K562 (cell line): Measurements from ENCODE around the gene TRAF3. TPM values are rescaled to one million over a fixed set of nuclear protein-coding genes. Genes with fewer than 3 reads are reported as not detected.
A peak's percentile ranks its signal among the peaks of the same experiment; 100 is the strongest.

Experiments used
- ATAC-seq: fragments of 200-7000 bp; cut with Tn5 transposase; 3 replicates; pipeline ENCODE4 v1.9.1; 2020; ENCODE audit warnings: moderate library complexity
- BruUV-seq: library from RNA; stranded (reverse); fragments of 400-500 nt; replicated peaks from 2 replicates; lab custom pipeline; 2021; lab: Mats Ljungman, UMichigan
- CTCF ChIA-PET: fragments of 300-600 bp; formaldehyde crosslinking; extraction: SDS; loops from one replicate; lab custom pipeline; 2021; ENCODE audit warnings: low intra/inter-chr PET ratio; lab: Yijun Ruan, JAX
- POLR2A ChIA-PET: fragments of 300-600, 350-650 bp; sonication (Branson Sonifier 250); formaldehyde crosslinking; extraction: SDS; loops from one replicate; lab custom pipeline; 2021; ENCODE audit warnings: antibody characterized with exemption, inconsistent platforms; lab: Yijun Ruan, JAX
- DNase-seq, 4 experiments: peaks; one replicate each; pipeline versions ENCODE4 v3.0.0 to v3.0.0-alpha.2; 2011 to 2018; ENCODE audit warnings: low spot score in 3 of 4, mixed read lengths in 3 of 4; ENCODE audit errors: extremely low read depth in 1 of 4
- FAIRE-seq: peaks from 2 replicates; lab custom pipeline; 2011; peaks lifted over from hg19 to GRCh38; lab: Jason Lieb, UNC
- H2AFZ ChIP-seq: 2 replicates; pipeline ENCODE4 v1.6.0; 2011; ENCODE audit warnings: low read depth, low read length, control low read depth, inconsistent platforms
- H3K27ac ChIP-seq: fragments of 200-600 bp; 3 replicates; pipeline ENCODE4 v1.8.0; 2011; ENCODE audit warnings: low read depth, mild to moderate bottlenecking, control low read depth, inconsistent platforms, low read length, moderate library complexity, mixed read lengths; ENCODE audit errors: extremely low read depth
- H3K27me3 ChIP-seq, 2 experiments: fragments of 300-600 bp in 1 of 2; 2 replicates in 1 of 2; 3 replicates in 1 of 2; pipeline versions ENCODE4 v1.6.0 to v1.8.0; 2011; ENCODE audit warnings: inconsistent platforms in 2 of 2, low read length in 2 of 2, mild to moderate bottlenecking in 1 of 2, mixed read lengths in 1 of 2, moderate library complexity in 1 of 2; ENCODE audit not compliant: control insufficient read depth in 2 of 2, insufficient read depth in 2 of 2
- H3K36me3 ChIP-seq: fragments of 300-600 bp; 3 replicates; pipeline ENCODE4 v1.8.0; 2011; ENCODE audit warnings: mild to moderate bottlenecking, low read length, inconsistent platforms; ENCODE audit not compliant: control insufficient read depth, insufficient read depth
- H3K4me1 ChIP-seq, 2 experiments: fragments of 200-600 bp in 1 of 2; replicated peaks in 1 of 2; 2 replicates in 1 of 2; 3 replicates in 1 of 2; pipeline versions ENCODE4 v1.5.1 to v1.8.0; 2011; ENCODE audit warnings: inconsistent platforms in 2 of 2, low read length in 2 of 2, mild to moderate bottlenecking in 1 of 2, mixed read lengths in 1 of 2, moderate library complexity in 1 of 2; ENCODE audit not compliant: control insufficient read depth in 2 of 2, insufficient read depth in 2 of 2
- H3K4me2 ChIP-seq: 2 replicates; pipeline ENCODE4 v1.6.1; 2011; ENCODE audit warnings: low read length, control low read depth, inconsistent platforms, mixed read lengths; ENCODE audit not compliant: insufficient read depth
- H3K4me3 ChIP-seq: fragments of 200-600 bp; sonication (generic), shearing (Covaris generic); 2 replicates; pipeline ENCODE4 v1.5.1; 2016; ENCODE audit warnings: control low read depth, inconsistent platforms
- H3K79me2 ChIP-seq: fragments of 200-600 bp; 3 replicates; pipeline ENCODE4 v1.8.0; 2011; ENCODE audit warnings: low read length, inconsistent platforms; ENCODE audit not compliant: control insufficient read depth, insufficient read depth
- H3K9ac ChIP-seq, 2 experiments: 2 replicates each; pipeline versions ENCODE4 v1.6.0 to v1.6.1; 2011; ENCODE audit warnings: low read depth in 2 of 2, low read length in 2 of 2, control low read depth in 1 of 2, inconsistent platforms in 1 of 2, mild to moderate bottlenecking in 1 of 2, mixed read lengths in 1 of 2; ENCODE audit not compliant: insufficient read depth in 1 of 2
- H3K9me1 ChIP-seq: one replicate; pipeline ENCODE4 v1.6.0; 2011; ENCODE audit warnings: inconsistent platforms, mild to moderate bottlenecking, low read length, moderate library complexity; ENCODE audit not compliant: control insufficient read depth, insufficient read depth
- H3K9me3 ChIP-seq: replicated peaks from 2 replicates; pipeline ENCODE4 v1.5.1; 2011; ENCODE audit warnings: low read depth, low read length, inconsistent platforms; ENCODE audit not compliant: control insufficient read depth, insufficient read depth
- H4K20me1 ChIP-seq: replicated peaks from 2 replicates; pipeline ENCODE4 v1.6.1; 2011; ENCODE audit warnings: low read length, inconsistent platforms, mixed read lengths; ENCODE audit not compliant: control insufficient read depth, insufficient read depth
- POLR2G ChIP-seq: fragments of 200-400 bp; formaldehyde crosslinking; IDR thresholded peaks from 2 replicates; pipeline ENCODE4 v1.6.1; 2017; ENCODE audit warnings: low read depth, mild to moderate bottlenecking, antibody characterized with exemption, low read length, moderate library complexity
- THAP7 ChIP-seq: fragments of 250-450 bp; sonication (Bioruptor Pico); IDR thresholded peaks from 2 replicates; pipeline ENCODE4 v1.5.0; 2021
- ZNF707 ChIP-seq: fragments of 250-450 bp; sonication (Bioruptor Pico); conservative IDR thresholded peaks from 2 replicates; pipeline ENCODE4 v1.8.0; 2022; ENCODE audit warnings: inconsistent platforms, mild to moderate bottlenecking, moderate library complexity
- WGBS: fragments of 100-300 bp; shearing (Covaris generic); methylation state at CpG from one replicate; pipeline ENCODE4 v1.1.6; 2016; ENCODE audit warnings: low coverage, mixed read lengths; ENCODE audit not compliant: insufficient coverage; ENCODE audit errors: missing lambda C conversion rate; 5-methylcytosine and 5-hydroxymethylcytosine counted together
- in situ Hi-C: fragments of 300-500 bp; cut with MboI; formaldehyde crosslinking; loops from 4 replicates; pipeline ENCODE4 v1.15.0; 2018; ENCODE audit warnings: inconsistent platforms, mixed read lengths
- intact Hi-C: fragments of 100-400 bp; cut with micrococcal nuclease; formaldehyde crosslinking; loops from 2 replicates; pipeline ENCODE4 v1.14.2; 2022
- polyA plus RNA-seq, 8 experiments: library from polyadenylated mRNA; depleted of rRNA in 4 of 8; stranded (reverse) in 5 of 8; unstranded in 3 of 8; fragments of >200 nt; fragmentation: Nextera tagmentation in 2 of 8; fragmentation: Illumina TruSeq in 1 of 8; extraction: Ambion mirVana in 2 of 8; extraction: Trizol in 1 of 8; gene quantifications; 2 replicates each; pipeline versions ENCODE4 v1.2.1 to v1.2.3, GENCODE V29; 2011 to 2014; ENCODE audit warnings: inconsistent platforms in 1 of 8, missing spikeins in 1 of 8
- total RNA-seq, 7 experiments: library from RNA; depleted of rRNA in 6 of 7; stranded (reverse); fragments of >200 nt in 6 of 7; fragmentation: Illumina TruSeq in 2 of 7; extraction: Trizol in 2 of 7; gene quantifications; 2 replicates each; pipeline versions ENCODE4 v1.2.1 to v1.2.3, GENCODE V29; 2011 to 2021; ENCODE audit warnings: low replicate concordance in 1 of 7

TRAF3 gene
- total and polyA plus RNA-seq, 9 of the 15 experiments (the other 6 are each of a cell fraction or from before 2014, with no cell fraction given): 0.52 to 21.3 (median 9.9) TPM

GRCh38 chr14:102754370-102755262, 22.6 kb upstream of the TRAF3 start:
- H2AFZ ChIP-seq: no peak overlapping the region

More at GRCh38 chr14:102754370-102755262, 22.6 kb upstream of the TRAF3 start:
- H3K4me1 ChIP-seq: peaks cover 0 to 12% of the 10 kb centered on the region in 2 experiments; a peak in 2 of 5 replicates
- FAIRE-seq (no peak), DNase-seq (no peak), ATAC-seq (no peak)
- no peaks in the 10 kb centered on the region for H3K36me3 ChIP-seq
- ChIA-PET CTCF (no interaction called here), POLR2A (no interaction called here)
- H3K4me3 ChIP-seq: no peak overlapping the region
- no peaks in the 10 kb centered on the region for H3K79me2 ChIP-seq
- WGBS: 73% methylated on average over 5 of the region's 17 CpGs
- in situ Hi-C loops (no loop called here), intact Hi-C loops (no loop called here)
- no peak overlapping the region for H3K27ac ChIP-seq
- peak overlapping the region in 1 of 2 experiments; percentile 26; a peak in 1 of 4 replicates for H3K9ac ChIP-seq
- no peak overlapping the region for H3K4me2 ChIP-seq
- TF ChIP-seq ZNF707 (CRISPR knock-in tag) (no peak), THAP7 (CRISPR knock-in tag) (no peak), POLR2G (0 out of 2 replicates have a peak, but pooled peaks have one; percentile 40)
- no peaks in the 10 kb centered on the region; a peak in 1 of 5 replicates for H3K27me3 ChIP-seq
- H4K20me1 ChIP-seq: no peaks in the 10 kb centered on the region
- BruUV-seq: no TSS peak
- H3K9me1 ChIP-seq: no peaks in the 10 kb centered on the region
- H3K9me3 ChIP-seq: no peaks in the 10 kb centered on the region
